Activated T-cell treated with anti-CD3 and anti-CD28 coated beads, Interleukin-2, amount 50 U/mL, for 24 hours (primary cell): Measurements from ENCODE around the gene POSTN.

Experiments
- DNase-seq: peaks from one replicate; pipeline ENCODE4 v3.0.0-alpha.2; 2020
- H3K27ac Mint-ChIP-seq: 2 replicates; pipeline ENCODE4 v1.8.0; 2020; ENCODE audit warnings: mild to moderate bottlenecking, mixed read lengths
- H3K27me3 Mint-ChIP-seq: 2 replicates; pipeline ENCODE4 v1.8.0; 2020; ENCODE audit warnings: mixed read lengths
- H3K36me3 Mint-ChIP-seq: 2 replicates; pipeline ENCODE4 v1.8.0; 2020; ENCODE audit warnings: low read depth, mixed read lengths
- H3K4me1 Mint-ChIP-seq: 2 replicates; pipeline ENCODE4 v1.8.0; 2020; ENCODE audit warnings: low read depth, mixed read lengths
- H3K4me3 Mint-ChIP-seq: 2 replicates; pipeline ENCODE4 v1.8.0; 2020; ENCODE audit warnings: mild to moderate bottlenecking, moderate library complexity, mixed read lengths
- H3K9me3 Mint-ChIP-seq: 2 replicates; pipeline ENCODE4 v1.8.0; 2020; ENCODE audit warnings: mixed read lengths

Gene POSTN, protein sequence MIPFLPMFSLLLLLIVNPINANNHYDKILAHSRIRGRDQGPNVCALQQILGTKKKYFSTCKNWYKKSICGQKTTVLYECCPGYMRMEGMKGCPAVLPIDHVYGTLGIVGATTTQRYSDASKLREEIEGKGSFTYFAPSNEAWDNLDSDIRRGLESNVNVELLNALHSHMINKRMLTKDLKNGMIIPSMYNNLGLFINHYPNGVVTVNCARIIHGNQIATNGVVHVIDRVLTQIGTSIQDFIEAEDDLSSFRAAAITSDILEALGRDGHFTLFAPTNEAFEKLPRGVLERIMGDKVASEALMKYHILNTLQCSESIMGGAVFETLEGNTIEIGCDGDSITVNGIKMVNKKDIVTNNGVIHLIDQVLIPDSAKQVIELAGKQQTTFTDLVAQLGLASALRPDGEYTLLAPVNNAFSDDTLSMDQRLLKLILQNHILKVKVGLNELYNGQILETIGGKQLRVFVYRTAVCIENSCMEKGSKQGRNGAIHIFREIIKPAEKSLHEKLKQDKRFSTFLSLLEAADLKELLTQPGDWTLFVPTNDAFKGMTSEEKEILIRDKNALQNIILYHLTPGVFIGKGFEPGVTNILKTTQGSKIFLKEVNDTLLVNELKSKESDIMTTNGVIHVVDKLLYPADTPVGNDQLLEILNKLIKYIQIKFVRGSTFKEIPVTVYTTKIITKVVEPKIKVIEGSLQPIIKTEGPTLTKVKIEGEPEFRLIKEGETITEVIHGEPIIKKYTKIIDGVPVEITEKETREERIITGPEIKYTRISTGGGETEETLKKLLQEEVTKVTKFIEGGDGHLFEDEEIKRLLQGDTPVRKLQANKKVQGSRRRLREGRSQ

DNA sequence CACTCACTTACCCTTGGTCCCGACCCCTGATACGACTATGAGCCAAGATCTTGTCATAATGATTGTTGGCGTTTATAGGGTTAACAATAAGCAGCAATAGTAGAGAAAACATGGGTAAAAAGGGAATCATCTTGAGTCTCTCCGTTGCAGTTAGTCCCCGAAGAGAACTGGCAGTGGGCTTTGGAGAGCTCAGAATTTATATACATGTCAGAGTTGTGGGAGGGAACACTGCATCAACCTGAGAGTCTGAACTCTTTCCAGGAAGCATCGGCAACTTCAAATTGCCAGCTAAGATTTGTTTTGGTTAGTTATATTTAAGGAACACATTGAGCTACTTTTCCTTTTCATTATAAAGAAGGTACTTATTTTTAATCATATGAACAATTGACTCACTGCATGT, at the start of gene POSTN:
Gene POSTN, minus strand, starts transcription at position 172 of the 400 bp plus-strand sequence. Its CDS starts 42 bp downstream, at position 130.
- no peak within 1 kb of the TSS for H3K4me3 Mint-ChIP-seq
- no peak for DNase-seq
- H3K27me3 Mint-ChIP-seq: no peaks in the 10 kb centered on the region
- no peak within 1 kb of the TSS for H3K27ac Mint-ChIP-seq
- no peaks in the 10 kb centered on the region for H3K36me3 Mint-ChIP-seq
- peaks cover 2% of the 10 kb centered on the region for H3K9me3 Mint-ChIP-seq
- H3K4me1 Mint-ChIP-seq: no peaks in the 10 kb centered on the region

DNA sequence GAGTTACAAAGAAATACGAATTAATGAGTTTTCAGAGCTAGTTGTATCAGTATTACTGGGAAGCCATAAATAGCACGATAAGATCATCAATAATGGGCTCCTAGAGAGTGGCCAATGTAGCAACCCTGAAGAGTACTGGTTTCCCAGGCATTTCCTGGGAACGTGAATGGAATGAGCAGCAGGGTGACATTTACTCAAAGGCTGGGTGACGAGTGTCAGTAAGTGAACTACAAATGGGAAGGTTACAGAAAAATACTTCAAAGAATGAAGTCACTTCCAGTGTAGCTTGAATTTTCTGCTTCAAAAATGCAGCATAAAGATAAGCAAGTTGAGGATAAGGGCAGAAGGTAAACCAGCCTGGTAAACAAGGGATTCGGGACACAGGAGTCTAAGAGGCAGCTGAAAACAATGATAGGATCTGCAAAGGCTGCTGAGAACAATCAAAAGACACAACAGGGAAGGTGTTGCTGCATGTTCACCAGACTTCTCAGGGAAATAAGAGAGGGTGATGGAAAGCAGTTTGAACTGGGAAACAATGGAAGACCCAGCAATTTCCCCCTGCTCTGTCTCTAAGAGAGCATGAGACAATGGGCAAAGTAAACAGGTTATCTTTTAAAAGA, 48.6 kb upstream of the POSTN start:
- no peak overlapping the region for H3K4me3 Mint-ChIP-seq
- H3K36me3 Mint-ChIP-seq: no peaks in the 10 kb centered on the region
- H3K27ac Mint-ChIP-seq: no peak overlapping the region
- no peaks in the 10 kb centered on the region for H3K27me3 Mint-ChIP-seq
- no peak for DNase-seq
- no peaks in the 10 kb centered on the region for H3K9me3 Mint-ChIP-seq
- no peaks in the 10 kb centered on the region for H3K4me1 Mint-ChIP-seq

DNA sequence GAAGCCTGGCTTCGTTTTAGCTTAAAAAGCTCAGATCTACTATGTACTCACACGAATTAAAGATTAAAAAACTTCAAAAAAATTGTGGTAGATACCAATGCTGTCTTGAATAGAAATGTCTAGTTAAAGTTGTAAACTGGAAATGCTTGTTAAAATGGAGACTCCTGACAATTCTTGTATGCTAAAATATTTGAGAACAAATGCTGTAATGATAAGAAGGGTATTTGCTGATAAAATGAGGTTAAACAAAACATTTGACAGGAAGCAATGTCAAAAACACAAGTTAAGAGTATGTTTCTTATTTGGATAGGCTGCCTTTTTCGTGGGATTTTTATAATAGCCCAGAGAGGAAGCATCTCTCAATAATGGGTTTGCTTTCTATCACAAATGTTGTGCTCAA, 48.0 kb upstream of the POSTN start:
- DNase-seq: no peak
- Mint-ChIP-seq H3K27me3 (no peaks in the 10 kb centered on the region), H3K27ac (no peak overlapping the region), H3K9me3 (no peaks in the 10 kb centered on the region), H3K4me1 (no peaks in the 10 kb centered on the region), H3K4me3 (no peak overlapping the region), H3K36me3 (no peaks in the 10 kb centered on the region)

DNA sequence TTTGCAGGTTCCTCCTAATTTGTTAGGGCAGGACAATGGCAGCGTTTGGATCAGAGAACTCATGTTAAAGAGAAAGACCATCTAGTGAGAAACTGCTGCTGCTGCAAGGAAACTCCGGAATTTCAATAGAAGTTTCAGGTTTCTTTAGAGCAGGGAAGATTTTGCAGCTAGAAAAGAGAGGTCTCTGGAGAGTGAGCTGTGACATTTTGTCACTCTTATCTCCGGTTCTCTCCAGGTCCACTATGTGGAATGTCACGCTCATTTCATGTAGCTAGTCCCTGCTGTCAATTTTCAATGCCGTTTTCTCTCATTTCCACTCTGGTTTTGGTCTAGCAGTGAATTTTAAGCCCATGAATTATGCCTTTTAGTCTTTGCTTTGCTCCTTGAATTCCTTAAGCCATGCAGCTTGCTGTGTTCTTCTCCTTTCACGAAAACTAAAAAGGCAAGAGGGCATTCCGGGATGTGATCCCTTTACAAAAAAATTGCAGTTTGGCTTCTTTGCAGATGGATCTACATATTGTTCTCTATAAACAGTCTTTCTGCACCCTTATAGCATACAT, 46.7 kb upstream of the POSTN start:
- H3K4me3 Mint-ChIP-seq: no peak overlapping the region
- H3K36me3 Mint-ChIP-seq: no peaks in the 10 kb centered on the region
- no peak for DNase-seq
- no peaks in the 10 kb centered on the region for H3K27me3 Mint-ChIP-seq
- H3K4me1 Mint-ChIP-seq: no peaks in the 10 kb centered on the region
- no peaks in the 10 kb centered on the region for H3K9me3 Mint-ChIP-seq
- no peak overlapping the region for H3K27ac Mint-ChIP-seq

DNA sequence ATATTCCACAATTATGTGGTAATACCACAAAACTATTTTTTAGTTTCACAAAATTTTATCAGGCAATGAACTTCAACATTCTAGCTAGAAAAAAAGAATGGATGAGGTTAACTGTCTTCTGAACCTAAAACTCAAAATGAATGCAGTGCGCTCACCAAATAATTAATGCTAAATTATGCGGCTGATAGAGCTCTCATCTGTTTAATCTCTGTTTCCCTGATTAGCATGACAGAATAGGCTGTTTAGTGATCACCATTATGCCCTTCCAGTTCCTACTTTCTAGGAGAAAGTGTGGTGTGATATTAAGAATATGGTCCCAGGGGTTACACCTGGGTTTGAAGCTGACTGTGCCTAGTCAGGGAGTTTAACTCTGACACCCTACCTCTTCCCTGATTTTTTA, 42.8 kb upstream of the POSTN start:
- no peak for DNase-seq
- no peaks in the 10 kb centered on the region for H3K4me1 Mint-ChIP-seq
- H3K4me3 Mint-ChIP-seq: no peak overlapping the region
- no peaks in the 10 kb centered on the region for H3K36me3 Mint-ChIP-seq
- H3K27ac Mint-ChIP-seq: no peak overlapping the region
- no peaks in the 10 kb centered on the region for H3K27me3 Mint-ChIP-seq
- no peaks in the 10 kb centered on the region for H3K9me3 Mint-ChIP-seq

DNA sequence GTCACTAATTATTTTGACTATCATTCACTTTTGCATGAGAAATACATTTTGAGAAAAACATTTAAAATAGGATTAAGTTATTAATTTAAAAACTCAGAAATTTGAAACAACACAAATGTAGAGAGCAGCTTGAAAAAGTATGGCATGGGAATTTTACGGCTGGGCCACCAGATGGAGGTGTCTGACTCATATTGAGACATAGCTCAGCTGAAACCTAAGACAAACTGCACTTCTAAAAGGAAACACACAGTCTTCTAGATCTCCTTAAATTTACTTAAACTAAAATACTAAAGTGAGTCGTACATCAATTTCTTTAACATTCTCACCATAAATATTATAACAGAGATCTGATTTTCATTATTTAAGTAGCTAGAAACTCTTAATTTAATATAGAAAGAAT, 41.9 kb upstream of the POSTN start:
- DNase-seq: no peak
- Mint-ChIP-seq H3K4me3 (no peak overlapping the region), H3K4me1 (no peaks in the 10 kb centered on the region), H3K9me3 (no peaks in the 10 kb centered on the region), H3K27me3 (no peaks in the 10 kb centered on the region), H3K36me3 (no peaks in the 10 kb centered on the region), H3K27ac (no peak overlapping the region)

DNA sequence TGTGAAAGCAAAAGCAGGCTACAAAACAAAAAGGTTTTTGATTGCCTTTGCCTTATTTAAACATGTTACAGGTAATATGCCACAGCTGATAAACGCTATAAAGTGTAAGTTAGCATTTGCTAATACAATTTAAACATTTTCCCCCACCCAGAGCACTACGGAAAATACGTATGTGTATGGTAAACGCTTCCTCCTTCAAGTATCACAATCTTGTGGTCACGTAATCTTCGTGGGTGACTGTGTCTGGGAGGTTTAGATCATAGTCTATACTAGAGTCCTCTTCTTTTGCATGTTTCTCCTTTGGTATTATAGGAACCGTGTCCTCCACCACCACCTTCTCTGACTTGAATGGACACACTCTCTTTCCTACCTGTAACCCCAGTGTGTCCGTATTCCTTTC, 38.1 kb upstream of the POSTN start:
- no peak for DNase-seq
- H3K4me1 Mint-ChIP-seq: no peaks in the 10 kb centered on the region
- H3K9me3 Mint-ChIP-seq: no peaks in the 10 kb centered on the region
- no peak overlapping the region for H3K27ac Mint-ChIP-seq
- H3K27me3 Mint-ChIP-seq: no peaks in the 10 kb centered on the region
- H3K36me3 Mint-ChIP-seq: no peaks in the 10 kb centered on the region
- no peak overlapping the region for H3K4me3 Mint-ChIP-seq

DNA sequence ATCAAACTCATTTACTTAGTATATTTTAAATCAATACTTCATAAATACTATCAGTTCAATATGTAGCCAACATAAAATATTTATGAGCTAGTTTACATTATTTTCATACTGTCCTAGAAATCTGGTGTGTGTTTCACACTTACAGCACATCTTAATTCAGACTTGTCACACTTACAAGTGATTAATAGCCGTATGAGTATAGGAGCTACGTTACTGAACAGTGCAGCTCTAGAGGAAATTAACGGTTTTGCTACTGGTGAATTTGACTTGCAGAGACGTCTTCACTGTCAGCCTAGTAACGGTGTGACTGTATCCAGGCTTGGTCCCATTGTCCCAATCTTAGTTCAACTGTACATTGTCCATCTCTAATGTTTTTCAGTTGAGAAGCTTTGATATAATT, 33.7 kb upstream of the POSTN start:
- Mint-ChIP-seq H3K4me1 (no peaks in the 10 kb centered on the region), H3K27ac (no peak overlapping the region), H3K36me3 (no peaks in the 10 kb centered on the region), H3K27me3 (no peaks in the 10 kb centered on the region), H3K9me3 (peaks cover 6% of the 10 kb centered on the region), H3K4me3 (no peak overlapping the region)
- DNase-seq: no peak

DNA sequence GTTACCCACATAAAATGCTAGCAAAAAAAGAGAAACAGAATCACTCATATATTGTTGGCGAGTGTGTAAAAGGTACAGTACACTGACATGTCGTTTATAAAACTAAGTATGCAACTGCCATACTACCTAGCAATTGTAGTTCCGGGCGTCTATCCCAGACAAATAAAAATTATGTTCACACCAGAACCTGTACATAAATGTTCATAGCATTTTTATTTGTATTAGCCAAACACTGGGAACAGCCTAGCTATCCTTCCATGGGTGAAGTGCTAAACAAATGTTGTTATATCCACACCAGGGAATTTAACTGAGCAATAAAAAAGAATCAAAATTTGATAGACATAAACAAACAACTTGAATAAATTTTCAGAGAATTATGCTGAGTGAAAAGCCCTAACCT, 28.9 kb upstream of the POSTN start:
- DNase-seq: no peak
- Mint-ChIP-seq H3K4me1 (no peaks in the 10 kb centered on the region), H3K27ac (no peak overlapping the region), H3K9me3 (peaks cover 8% of the 10 kb centered on the region), H3K36me3 (no peaks in the 10 kb centered on the region), H3K4me3 (no peak overlapping the region), H3K27me3 (no peaks in the 10 kb centered on the region)

DNA sequence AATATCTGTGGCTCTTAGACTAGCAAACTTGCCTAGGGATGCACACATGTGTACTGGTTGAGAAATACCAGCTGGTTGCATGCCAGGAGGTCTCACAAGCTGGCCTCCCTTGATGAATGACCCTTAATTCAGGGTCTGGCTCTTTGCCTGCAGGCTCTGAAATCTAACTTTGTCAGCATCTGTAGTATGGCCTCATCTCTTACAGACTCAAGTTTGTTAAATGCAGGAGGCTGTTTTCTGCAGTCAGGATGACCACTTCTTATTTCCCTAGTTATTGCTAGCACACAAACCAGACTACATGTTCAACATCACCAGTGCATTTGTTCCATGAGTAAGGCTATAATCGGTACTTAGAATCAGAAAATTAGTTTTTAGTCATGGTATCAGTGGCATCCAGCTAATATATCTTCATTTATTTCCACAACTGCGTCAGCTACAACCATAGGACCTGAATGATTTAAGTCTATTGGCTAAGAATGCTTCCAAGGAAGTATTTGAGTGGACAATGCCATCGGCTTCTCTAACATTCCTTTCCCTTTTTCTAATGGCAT, 23.3 kb upstream of the POSTN start:
- H3K4me3 Mint-ChIP-seq: no peak overlapping the region
- no peak overlapping the region for H3K27ac Mint-ChIP-seq
- no peak for DNase-seq

DNA sequence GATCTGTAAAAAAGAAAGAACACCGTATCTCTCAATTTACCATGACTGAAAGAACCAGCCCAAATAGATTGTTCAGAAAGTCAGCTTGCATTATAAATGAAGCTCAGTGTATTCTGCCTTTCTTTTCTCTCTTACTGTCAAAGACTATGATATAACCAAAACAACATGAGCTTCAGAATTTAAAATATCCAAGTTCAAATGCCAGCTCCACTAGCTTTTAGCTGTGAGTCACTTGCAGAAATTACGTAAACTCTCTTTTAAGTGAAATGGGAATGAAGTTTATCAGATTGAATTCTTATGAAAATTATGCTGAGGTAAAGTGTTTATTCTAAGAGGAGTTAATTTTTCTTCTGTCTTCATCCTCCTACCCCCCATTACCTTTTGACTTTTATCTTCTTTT, 20.0 kb upstream of the POSTN start:
- H3K36me3 Mint-ChIP-seq: no peaks in the 10 kb centered on the region
- no peak for DNase-seq
- peaks cover 3% of the 10 kb centered on the region for H3K9me3 Mint-ChIP-seq
- H3K27ac Mint-ChIP-seq: no peak overlapping the region
- no peaks in the 10 kb centered on the region for H3K4me1 Mint-ChIP-seq
- H3K4me3 Mint-ChIP-seq: no peak overlapping the region
- no peaks in the 10 kb centered on the region for H3K27me3 Mint-ChIP-seq

More for the DNA sequence above, 23.3 kb upstream of the POSTN start:
- Mint-ChIP-seq H3K27me3 (no peaks in the 10 kb centered on the region), H3K9me3 (peaks cover 4% of the 10 kb centered on the region), H3K36me3 (no peaks in the 10 kb centered on the region), H3K4me1 (no peaks in the 10 kb centered on the region)

DNA sequence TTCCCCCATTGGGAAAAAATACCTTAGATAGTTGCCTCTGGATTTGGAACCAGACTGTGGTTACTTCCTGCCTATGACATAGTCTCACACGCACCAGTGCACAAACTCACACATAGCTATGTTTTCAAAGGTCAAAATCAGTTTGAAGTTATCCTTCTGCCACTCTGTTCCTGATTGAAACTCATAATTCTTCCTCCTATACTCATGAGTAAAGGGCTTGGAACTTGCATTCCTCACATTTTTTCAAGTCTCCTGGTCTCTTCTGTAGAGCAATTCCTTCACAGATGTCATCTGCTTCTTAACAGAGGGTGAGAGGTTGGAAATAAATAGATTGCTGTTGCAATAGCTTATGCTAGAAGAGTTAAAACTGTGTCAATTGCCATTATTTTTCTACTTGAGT, 18.6 kb upstream of the POSTN start:
- Mint-ChIP-seq H3K4me1 (no peaks in the 10 kb centered on the region), H3K27ac (no peak overlapping the region), H3K9me3 (peaks cover 3% of the 10 kb centered on the region), H3K27me3 (no peaks in the 10 kb centered on the region), H3K36me3 (no peaks in the 10 kb centered on the region), H3K4me3 (no peak overlapping the region)
- DNase-seq: no peak

DNA sequence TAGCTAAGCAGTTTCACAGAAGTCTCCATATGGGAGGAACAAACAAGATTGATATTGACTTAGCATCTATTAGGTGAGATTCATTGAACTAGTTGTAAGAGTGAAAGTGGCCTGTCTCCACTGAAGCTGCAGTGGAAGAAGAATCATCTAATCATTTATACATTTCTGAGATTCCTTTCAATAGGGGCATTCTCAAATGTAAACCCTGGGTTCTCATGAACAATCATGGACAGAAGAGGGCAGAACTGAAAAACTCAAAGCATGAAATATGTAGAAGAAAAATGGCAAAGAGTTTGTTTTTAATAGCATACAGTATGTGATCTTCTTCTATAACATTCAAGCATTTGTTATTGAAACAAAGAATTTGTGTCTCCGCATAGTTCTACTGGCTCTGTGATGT, 17.6 kb upstream of the POSTN start:
- no peak overlapping the region for H3K27ac Mint-ChIP-seq
- H3K27me3 Mint-ChIP-seq: no peaks in the 10 kb centered on the region
- H3K4me3 Mint-ChIP-seq: no peak overlapping the region
- no peaks in the 10 kb centered on the region for H3K4me1 Mint-ChIP-seq
- peaks cover 3% of the 10 kb centered on the region for H3K9me3 Mint-ChIP-seq
- DNase-seq: no peak
- no peaks in the 10 kb centered on the region for H3K36me3 Mint-ChIP-seq

DNA sequence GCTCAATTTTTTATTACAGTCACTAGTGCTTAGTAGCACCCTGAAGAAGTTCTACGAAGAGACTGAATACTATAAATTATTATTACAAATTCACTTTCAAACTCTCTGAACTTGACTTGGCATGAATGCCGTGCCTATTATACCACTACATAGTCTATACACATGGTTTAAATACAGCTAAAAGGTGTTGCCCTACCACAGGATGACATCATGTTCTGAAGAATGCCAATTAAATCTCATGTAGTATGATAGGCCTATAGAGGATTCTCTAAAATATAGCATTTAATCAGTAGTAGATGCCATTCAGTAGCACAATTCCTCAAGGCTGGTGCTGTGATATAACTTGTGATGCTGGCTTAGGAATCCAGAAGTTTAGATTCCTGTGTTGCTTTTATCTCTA, 16.7 kb upstream of the POSTN start:
- H3K4me3 Mint-ChIP-seq: no peak overlapping the region
- no peaks in the 10 kb centered on the region for H3K27me3 Mint-ChIP-seq
- H3K4me1 Mint-ChIP-seq: no peaks in the 10 kb centered on the region
- H3K36me3 Mint-ChIP-seq: no peaks in the 10 kb centered on the region
- peaks cover 3% of the 10 kb centered on the region for H3K9me3 Mint-ChIP-seq
- no peak overlapping the region for H3K27ac Mint-ChIP-seq
- no peak for DNase-seq
